ENCODE data around the gene CORIN. TPM values are rescaled to one million over a fixed set of nuclear protein-coding genes. Genes with fewer than 3 reads are reported as not detected.

CORIN gene
- total and polyA plus RNA-seq, 10 of the 15 experiments (the other 5 are each of a cell fraction or from before 2014, with no cell fraction given): 0.02 to 0.45 (median 0.09) TPM; not detected in 3

GRCh38 chr4:47695260-47695659, 142.6 kb downstream of the CORIN start:
- SMC1A ChIA-PET (ENCODE audit: uncharacterized antibody, unreplicated experiment): no interaction called here

GRCh38 chr4:47694322-47694721, 143.5 kb downstream of the CORIN start:
- Histone ChIP-seq H2AFZ (ENCODE audit: control insufficient read depth, low read depth, low read length) (no peak overlapping the region), H3K4me1 (ENCODE audit: control insufficient read depth, insufficient read depth, low read length) (no peaks in the 10 kb centered on the region), H3K4me2 (ENCODE audit: control insufficient read depth, insufficient read depth) (no peak overlapping the region), H3K36me3 (ENCODE audit: control insufficient read depth in 2 of 2, insufficient read depth in 2 of 2, low read length in 1 of 2) (no peaks in the 10 kb centered on the region), H3K9me3 (replicated peaks; ENCODE audit: control insufficient read depth, insufficient read depth, low read length) (no peaks in the 10 kb centered on the region), H3K9ac (ENCODE audit: control insufficient read depth, insufficient read depth, low read length) (no peak overlapping the region), H3K79me2 (ENCODE audit: control insufficient read depth, insufficient read depth, low read length) (no peaks in the 10 kb centered on the region), H3K4me3 (no peak overlapping the region), H3K27ac (ENCODE audit: control insufficient read depth, insufficient read depth) (no peak overlapping the region), H3K27me3 (replicated peaks in 1 of 2; ENCODE audit: control insufficient read depth in 2 of 2, insufficient read depth in 2 of 2, low read length in 1 of 2) (no peaks in the 10 kb centered on the region; a peak in 1 of 4 replicates), H4K20me1 (ENCODE audit: control insufficient read depth, insufficient read depth) (no peaks in the 10 kb centered on the region)
- ChIA-PET RAD21 (ENCODE audit: unreplicated experiment) (no interaction called here), POLR2A (no interaction called here), SMC1A (ENCODE audit: uncharacterized antibody, unreplicated experiment) (interaction anchor here (0.7 to 1.5 kb wide), 4 partner anchors 22 to 194 kb away, joined by 3 read pairs; no protein-coding TSS in a partner anchor), CTCF (interaction anchor here (1.0 to 3.2 kb wide), 5 partner anchors 11 to 145 kb away, joined by 3 to 13 read pairs (median 4); no protein-coding TSS in a partner anchor)
- intact Hi-C loops (cut with micrococcal nuclease; ENCODE audit: unreplicated experiment) (no loop called here), in situ Hi-C loops (cut with MboI) (no loop called here)
- DNase-seq (ENCODE audit: low read depth, low spot score): no peak
- BruUV-seq (replicated peaks): no TSS peak
- 38% methylated on average over 1 of the region's 1 CpG for WGBS (ENCODE audit: insufficient coverage, insufficient replicate concordance, low lambda C conversion rate, missing lambda C conversion rate)
- ATAC-seq: no peak
- FAIRE-seq: no peak
- TF ChIP-seq RAD51 (IDR thresholded peaks at IDR 0.05) (no peak), RB1 (IDR thresholded peaks at IDR 0.05; ENCODE audit: borderline replicate concordance) (no peak), MEF2A (IDR thresholded peaks at IDR 0.05; ENCODE audit: insufficient read depth, low read depth, low read length) (no peak), CHD2 (IDR thresholded peaks at IDR 0.05; ENCODE audit: borderline replicate concordance, low read depth, low read length) (no peak), ETV6 (conservative IDR thresholded peaks at IDR 0.05 in 1 of 2, IDR thresholded peaks at IDR 0.05 in 1 of 2; ENCODE audit: borderline replicate concordance in 1 of 2, low read depth in 1 of 2) (no peak), ZSCAN29 (IDR thresholded peaks at IDR 0.05) (no peak), ZBTB11 (CRISPR knock-in tag; IDR thresholded peaks at IDR 0.05) (no peak), MEF2B (IDR thresholded peaks at IDR 0.05; ENCODE audit: partially characterized antibody, poor library complexity, severe bottlenecking) (no peak), TARDBP (IDR thresholded peaks at IDR 0.05; ENCODE audit: borderline replicate concordance) (no peak), NR2F1 (conservative IDR thresholded peaks at IDR 0.05) (no peak)

More at GRCh38 chr4:47695260-47695659, 142.6 kb downstream of the CORIN start:
- WGBS (ENCODE audit: insufficient coverage, insufficient replicate concordance, low lambda C conversion rate, missing lambda C conversion rate): 0% methylated on average over 1 of the region's 1 CpG
- no peak overlapping the region for H3K27ac ChIP-seq (ENCODE audit: control insufficient read depth, insufficient read depth)
- no peak overlapping the region for H3K9ac ChIP-seq (ENCODE audit: control insufficient read depth, insufficient read depth, low read length)
- no peaks in the 10 kb centered on the region for H3K79me2 ChIP-seq (ENCODE audit: control insufficient read depth, insufficient read depth, low read length)
- no peak overlapping the region for H3K4me2 ChIP-seq (ENCODE audit: control insufficient read depth, insufficient read depth)
- CTCF ChIA-PET: interaction anchor here (3.2 kb wide), 1 partner anchor 141 kb away, joined by 13 read pairs; no protein-coding TSS in a partner anchor
- in situ Hi-C loops (cut with MboI) (no loop called here), intact Hi-C loops (cut with micrococcal nuclease; ENCODE audit: unreplicated experiment) (no loop called here)
- no peaks in the 10 kb centered on the region; a peak in 1 of 4 replicates for H3K27me3 ChIP-seq (replicated peaks in 1 of 2; ENCODE audit: control insufficient read depth in 2 of 2, insufficient read depth in 2 of 2, low read length in 1 of 2)
- TF ChIP-seq CBFB (IDR thresholded peaks at IDR 0.05; ENCODE audit: low read depth) (no peak), ZNF24 (IDR thresholded peaks at IDR 0.05) (no peak), CEBPB (IDR thresholded peaks at IDR 0.05; ENCODE audit: borderline replicate concordance in 1 of 2, low read depth in 2 of 2, low read length in 2 of 2) (no peak), PML (IDR thresholded peaks at IDR 0.05; ENCODE audit: low read length) (no peak), KLF5 (IDR thresholded peaks at IDR 0.05; ENCODE audit: partially characterized antibody) (no peak), HDGF (IDR thresholded peaks at IDR 0.05) (no peak), BCL11A (IDR thresholded peaks at IDR 0.05; ENCODE audit: low read depth, low read length) (no peak), TCF3 (IDR thresholded peaks at IDR 0.05; ENCODE audit: borderline replicate concordance, insufficient read depth, low read depth, low read length) (no peak)
- no peaks in the 10 kb centered on the region for H3K9me3 ChIP-seq (replicated peaks; ENCODE audit: control insufficient read depth, insufficient read depth, low read length)
- FAIRE-seq: no peak
- no peak for DNase-seq (ENCODE audit: low read depth, low spot score)
- H2AFZ ChIP-seq (ENCODE audit: control insufficient read depth, low read depth, low read length): no peak overlapping the region
- RAD21 ChIA-PET (ENCODE audit: unreplicated experiment): interaction anchor here (0.6 kb wide), 1 partner anchor 237 kb away, joined by 3 read pairs; no protein-coding TSS in a partner anchor
- H3K4me1 ChIP-seq (ENCODE audit: control insufficient read depth, insufficient read depth, low read length): no peaks in the 10 kb centered on the region
- POLR2A ChIA-PET: no interaction called here
- no peak for ATAC-seq
- H3K36me3 ChIP-seq (ENCODE audit: control insufficient read depth in 2 of 2, insufficient read depth in 2 of 2, low read length in 1 of 2): no peaks in the 10 kb centered on the region
- no peak overlapping the region for H3K4me3 ChIP-seq
- BruUV-seq (replicated peaks): no TSS peak
- no peaks in the 10 kb centered on the region for H4K20me1 ChIP-seq (ENCODE audit: control insufficient read depth, insufficient read depth)

Data from GM12878 (cell line).